ENCODE data around the gene LRRC4C. TPM values are rescaled to one million over a fixed set of nuclear protein-coding genes. Genes with fewer than 3 reads are reported as not detected.

Gene LRRC4C
- polyA plus RNA-seq, 1 of the 3 experiments (the other 2 are of a cell fraction): 0.16 TPM

GRCh38 chr11:40338062-40338461, 1121.4 kb downstream of the LRRC4C start:
- Histone ChIP-seq H2AFZ (ENCODE audit: low read depth) (peak overlapping the region; percentile 42), H3K9ac (peak overlapping the region; percentile 45; the same call in 1 of the 2 replicates), H3K9me2 (no peaks in the 10 kb centered on the region), H3K27me3 (ENCODE audit: insufficient read depth) (no peaks in the 10 kb centered on the region), H3K9me3 (no peaks in the 10 kb centered on the region), H3K27ac (ENCODE audit: low read depth in 2 of 2, low read length in 1 of 2) (peak overlapping the region in 1 of 2 experiments; percentile 81; a peak in 3 of 4 replicates), H3K4me3 (ENCODE audit: low read depth in 2 of 2, low read length in 1 of 2) (no peak overlapping the region), H3K36me3 (replicated peaks in 1 of 2; ENCODE audit: control insufficient read depth in 1 of 2, insufficient read depth in 2 of 2, low read length in 1 of 2) (no peaks in the 10 kb centered on the region), H3K4me1 (ENCODE audit: control insufficient read depth in 1 of 2, insufficient read depth in 2 of 2, low read depth in 1 of 2, low read length in 1 of 2) (peaks cover 0 to 24% of the 10 kb centered on the region in 2 experiments; a peak in 1 of 4 replicates), H3K4me2 (peak overlapping the region; percentile 33; the same call in 1 of the 2 replicates), H4K20me1 (ENCODE audit: insufficient read depth) (no peaks in the 10 kb centered on the region), H3K79me2 (ENCODE audit: insufficient read depth) (no peaks in the 10 kb centered on the region), H3F3A (replicated peaks; ENCODE audit: insufficient read depth) (peaks cover 15% of the 10 kb centered on the region)
- CTCF ChIA-PET: interaction anchor here (1.0 kb wide), 1 partner anchor 44 kb away, joined by 3 read pairs; no protein-coding TSS in a partner anchor
- WGBS (ENCODE audit: low lambda C conversion rate): 29% methylated on average over 3 of the region's 3 CpGs
- TF ChIP-seq RAD21 (IDR thresholded peaks at IDR 0.05; ENCODE audit: low read length) (no peak), FOXM1 (IDR thresholded peaks at IDR 0.05; ENCODE audit: low read depth) (no peak), TCF12 (IDR thresholded peaks at IDR 0.05) (no peak)
- POLR2A ChIA-PET: no interaction called here
- no peak for DNase-seq

GRCh38 chr11:40337118-40337517, 1122.3 kb downstream of the LRRC4C start:
- 0 out of 2 replicates have a peak overlapping the region, but pooled peaks have one; percentile 5 for H3K9ac ChIP-seq
- no peaks in the 10 kb centered on the region for H4K20me1 ChIP-seq (ENCODE audit: insufficient read depth)
- H3K36me3 ChIP-seq (replicated peaks in 1 of 2; ENCODE audit: control insufficient read depth in 1 of 2, insufficient read depth in 2 of 2, low read length in 1 of 2): no peaks in the 10 kb centered on the region
- H3K4me2 ChIP-seq: no peak overlapping the region
- peak overlapping the region in 1 of 2 experiments; percentile 81; a peak in 2 of 4 replicates for H3K27ac ChIP-seq (ENCODE audit: low read depth in 2 of 2, low read length in 1 of 2)
- peaks cover 15% of the 10 kb centered on the region for H3F3A ChIP-seq (replicated peaks; ENCODE audit: insufficient read depth)
- H3K9me3 ChIP-seq: no peaks in the 10 kb centered on the region
- CTCF ChIA-PET: interaction anchor here (1.0 kb wide), 1 partner anchor 43 kb away, joined by 3 read pairs; no protein-coding TSS in a partner anchor
- no peaks in the 10 kb centered on the region for H3K27me3 ChIP-seq (ENCODE audit: insufficient read depth)
- no peaks in the 10 kb centered on the region for H3K9me2 ChIP-seq
- TF ChIP-seq SMC3 (IDR thresholded peaks at IDR 0.05; ENCODE audit: low read depth, low read length) (no peak), YY1 (IDR thresholded peaks at IDR 0.05; ENCODE audit: low read depth) (no peak), TAF1 (IDR thresholded peaks at IDR 0.05; ENCODE audit: borderline replicate concordance, low read depth, low read length) (no peak), TCF12 (IDR thresholded peaks at IDR 0.05) (peak; percentile 13; the same call in 1 of the 2 replicates), NFIC (IDR thresholded peaks at IDR 0.05; ENCODE audit: borderline replicate concordance) (no peak), JUND (IDR thresholded peaks at IDR 0.05) (peak; percentile 43), EZH2phosphoT487 (IDR thresholded peaks at IDR 0.05; ENCODE audit: borderline replicate concordance, low read depth) (no peak), CHD2 (IDR thresholded peaks at IDR 0.05; ENCODE audit: low read length, partially characterized antibody) (no peak), FOSL2 (IDR thresholded peaks at IDR 0.05; ENCODE audit: borderline replicate concordance, low read depth) (peak; percentile 22; the same call in 1 of the 2 replicates), RCOR1 (IDR thresholded peaks at IDR 0.05; ENCODE audit: low read length) (no peak), MAX (IDR thresholded peaks at IDR 0.05; ENCODE audit: low read depth) (no peak), TEAD4 (IDR thresholded peaks at IDR 0.05; ENCODE audit: borderline replicate concordance, insufficient read depth) (no peak), GABPA (IDR thresholded peaks at IDR 0.05; ENCODE audit: low read depth) (no peak), POLR2AphosphoS5 (IDR thresholded peaks at IDR 0.05; ENCODE audit: low read depth, low read length) (no peak)
- TF ChIP-seq, protein P1, sequence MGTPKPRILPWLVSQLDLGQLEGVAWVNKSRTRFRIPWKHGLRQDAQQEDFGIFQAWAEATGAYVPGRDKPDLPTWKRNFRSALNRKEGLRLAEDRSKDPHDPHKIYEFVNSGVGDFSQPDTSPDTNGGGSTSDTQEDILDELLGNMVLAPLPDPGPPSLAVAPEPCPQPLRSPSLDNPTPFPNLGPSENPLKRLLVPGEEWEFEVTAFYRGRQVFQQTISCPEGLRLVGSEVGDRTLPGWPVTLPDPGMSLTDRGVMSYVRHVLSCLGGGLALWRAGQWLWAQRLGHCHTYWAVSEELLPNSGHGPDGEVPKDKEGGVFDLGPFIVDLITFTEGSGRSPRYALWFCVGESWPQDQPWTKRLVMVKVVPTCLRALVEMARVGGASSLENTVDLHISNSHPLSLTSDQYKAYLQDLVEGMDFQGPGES (IDR thresholded peaks at IDR 0.05; ENCODE audit: low read depth, low read length): no peak
- TF ChIP-seq, protein P2, sequence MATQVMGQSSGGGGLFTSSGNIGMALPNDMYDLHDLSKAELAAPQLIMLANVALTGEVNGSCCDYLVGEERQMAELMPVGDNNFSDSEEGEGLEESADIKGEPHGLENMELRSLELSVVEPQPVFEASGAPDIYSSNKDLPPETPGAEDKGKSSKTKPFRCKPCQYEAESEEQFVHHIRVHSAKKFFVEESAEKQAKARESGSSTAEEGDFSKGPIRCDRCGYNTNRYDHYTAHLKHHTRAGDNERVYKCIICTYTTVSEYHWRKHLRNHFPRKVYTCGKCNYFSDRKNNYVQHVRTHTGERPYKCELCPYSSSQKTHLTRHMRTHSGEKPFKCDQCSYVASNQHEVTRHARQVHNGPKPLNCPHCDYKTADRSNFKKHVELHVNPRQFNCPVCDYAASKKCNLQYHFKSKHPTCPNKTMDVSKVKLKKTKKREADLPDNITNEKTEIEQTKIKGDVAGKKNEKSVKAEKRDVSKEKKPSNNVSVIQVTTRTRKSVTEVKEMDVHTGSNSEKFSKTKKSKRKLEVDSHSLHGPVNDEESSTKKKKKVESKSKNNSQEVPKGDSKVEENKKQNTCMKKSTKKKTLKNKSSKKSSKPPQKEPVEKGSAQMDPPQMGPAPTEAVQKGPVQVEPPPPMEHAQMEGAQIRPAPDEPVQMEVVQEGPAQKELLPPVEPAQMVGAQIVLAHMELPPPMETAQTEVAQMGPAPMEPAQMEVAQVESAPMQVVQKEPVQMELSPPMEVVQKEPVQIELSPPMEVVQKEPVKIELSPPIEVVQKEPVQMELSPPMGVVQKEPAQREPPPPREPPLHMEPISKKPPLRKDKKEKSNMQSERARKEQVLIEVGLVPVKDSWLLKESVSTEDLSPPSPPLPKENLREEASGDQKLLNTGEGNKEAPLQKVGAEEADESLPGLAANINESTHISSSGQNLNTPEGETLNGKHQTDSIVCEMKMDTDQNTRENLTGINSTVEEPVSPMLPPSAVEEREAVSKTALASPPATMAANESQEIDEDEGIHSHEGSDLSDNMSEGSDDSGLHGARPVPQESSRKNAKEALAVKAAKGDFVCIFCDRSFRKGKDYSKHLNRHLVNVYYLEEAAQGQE (IDR thresholded peaks at IDR 0.05; ENCODE audit: low read depth, low read length): no peak
- TF ChIP-seq, protein P3, sequence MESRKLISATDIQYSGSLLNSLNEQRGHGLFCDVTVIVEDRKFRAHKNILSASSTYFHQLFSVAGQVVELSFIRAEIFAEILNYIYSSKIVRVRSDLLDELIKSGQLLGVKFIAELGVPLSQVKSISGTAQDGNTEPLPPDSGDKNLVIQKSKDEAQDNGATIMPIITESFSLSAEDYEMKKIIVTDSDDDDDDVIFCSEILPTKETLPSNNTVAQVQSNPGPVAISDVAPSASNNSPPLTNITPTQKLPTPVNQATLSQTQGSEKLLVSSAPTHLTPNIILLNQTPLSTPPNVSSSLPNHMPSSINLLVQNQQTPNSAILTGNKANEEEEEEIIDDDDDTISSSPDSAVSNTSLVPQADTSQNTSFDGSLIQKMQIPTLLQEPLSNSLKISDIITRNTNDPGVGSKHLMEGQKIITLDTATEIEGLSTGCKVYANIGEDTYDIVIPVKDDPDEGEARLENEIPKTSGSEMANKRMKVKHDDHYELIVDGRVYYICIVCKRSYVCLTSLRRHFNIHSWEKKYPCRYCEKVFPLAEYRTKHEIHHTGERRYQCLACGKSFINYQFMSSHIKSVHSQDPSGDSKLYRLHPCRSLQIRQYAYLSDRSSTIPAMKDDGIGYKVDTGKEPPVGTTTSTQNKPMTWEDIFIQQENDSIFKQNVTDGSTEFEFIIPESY (IDR thresholded peaks at IDR 0.05; ENCODE audit: borderline replicate concordance, low read depth): no peak
- DNase-seq: no peak
- POLR2A ChIA-PET: no interaction called here
- WGBS (ENCODE audit: low lambda C conversion rate): 15% methylated on average over 3 of the region's 3 CpGs
- H3K4me3 ChIP-seq (ENCODE audit: low read depth in 2 of 2, low read length in 1 of 2): no peak overlapping the region
- peaks cover 0 to 24% of the 10 kb centered on the region in 2 experiments; a peak in 1 of 4 replicates for H3K4me1 ChIP-seq (ENCODE audit: control insufficient read depth in 1 of 2, insufficient read depth in 2 of 2, low read depth in 1 of 2, low read length in 1 of 2)
- H2AFZ ChIP-seq (ENCODE audit: low read depth): peak overlapping the region; percentile 42; the same call in 1 of the 2 replicates
- H3K79me2 ChIP-seq (ENCODE audit: insufficient read depth): no peaks in the 10 kb centered on the region

All from SK-N-SH (cell line).